HEK293 (cell line): ENCODE results near the gene NSMCE1.

Experiments used
- CTCF ChIA-PET: fragments of 350-600 bp; formaldehyde crosslinking; extraction: SDS; loops from one replicate; lab custom pipeline; 2021; ENCODE audit warnings: antibody characterized with exemption; lab: Yijun Ruan, JAX
- POLR2A ChIA-PET: fragments of 300-600 bp; formaldehyde crosslinking; extraction: SDS; loops from one replicate; lab custom pipeline; 2020; ENCODE audit warnings: antibody characterized with exemption, inconsistent platforms; lab: Yijun Ruan, JAX
- H3K27ac ChIP-seq: fragments of 200-500 bp; sonication (Bioruptor generic); 2 replicates; pipeline ENCODE4 v1.5.1; 2014; ENCODE audit warnings: low read depth, low read length, control low read depth, inconsistent platforms; ENCODE audit errors: extremely low read depth
- H3K36me3 ChIP-seq, 2 experiments: fragments of 200-500 bp in 1 of 2; sonication (Bioruptor generic) in 1 of 2; 1 replicate in 1 of 2; 2 replicates in 1 of 2; pipeline ENCODE4 v1.5.1; 2014 to 2017; ENCODE audit warnings: inconsistent platforms in 2 of 2, low read length in 2 of 2; ENCODE audit not compliant: control insufficient read depth in 2 of 2, insufficient read depth in 1 of 2
- H3K4me1 ChIP-seq: fragments of 200-500 bp; sonication (Bioruptor generic); 2 replicates; pipeline ENCODE4 v1.5.1; 2014; ENCODE audit warnings: mild to moderate bottlenecking, low read length, inconsistent platforms; ENCODE audit not compliant: control insufficient read depth, insufficient read depth
- H3K4me3 ChIP-seq: 2 replicates; pipeline ENCODE4 v1.5.1; 2011; ENCODE audit warnings: low read depth, mild to moderate bottlenecking, control low read depth, low read length, moderate library complexity
- H3K9me3 ChIP-seq: fragments of 200-500 bp; sonication (Bioruptor generic); 2 replicates; pipeline ENCODE4 v1.5.1; 2014; ENCODE audit warnings: low read depth, low read length, inconsistent platforms; ENCODE audit not compliant: control insufficient read depth, insufficient read depth
- GFI1B ChIP-seq: fragments of 450-650 bp; formaldehyde crosslinking; IDR thresholded peaks from 2 replicates; pipeline ENCODE4 v1.5.1; 2016; ENCODE audit warnings: missing biosample characterization, missing genetic modification characterization
- GLI2 ChIP-seq: fragments of 450-650 bp; formaldehyde crosslinking; IDR thresholded peaks from 2 replicates; pipeline ENCODE4; 2017; ENCODE audit warnings: missing biosample characterization, missing genetic modification characterization, low read depth, borderline replicate concordance
- KLF8 ChIP-seq: fragments of 450-650 bp; formaldehyde crosslinking; IDR thresholded peaks from 2 replicates; pipeline ENCODE4 v1.5.1; 2016; ENCODE audit warnings: missing biosample characterization, missing genetic modification characterization
- MEIS1 ChIP-seq: sonication (generic); formaldehyde crosslinking; IDR thresholded peaks from 2 replicates; pipeline ENCODE4 v1.8.1; 2022; ENCODE audit warnings: missing genetic modification reagents, mild to moderate bottlenecking, borderline replicate concordance
- OVOL3 ChIP-seq: fragments of 450-650 bp; formaldehyde crosslinking; IDR thresholded peaks from 2 replicates; pipeline ENCODE4 v1.5.1; 2016; ENCODE audit warnings: missing biosample characterization, missing genetic modification characterization
- REPIN1 ChIP-seq: fragments of 450-650 bp; formaldehyde crosslinking; IDR thresholded peaks from 2 replicates; pipeline ENCODE4 v1.5.1; 2017; ENCODE audit warnings: missing biosample characterization, missing genetic modification characterization, low read depth
- SP3 ChIP-seq: fragments of 450-650 bp; formaldehyde crosslinking; IDR thresholded peaks from 2 replicates; pipeline ENCODE4 v1.5.1; 2016; ENCODE audit warnings: missing biosample characterization, missing genetic modification characterization
- ZBTB48 ChIP-seq: fragments of 450-650 bp; formaldehyde crosslinking; IDR thresholded peaks from 2 replicates; pipeline ENCODE4 v1.5.1; 2016; ENCODE audit warnings: missing biosample characterization, missing genetic modification characterization
- ZNF121 ChIP-seq: fragments of 450-650 bp; formaldehyde crosslinking; IDR thresholded peaks from 2 replicates; pipeline ENCODE4 v1.5.1; 2016; ENCODE audit warnings: missing biosample characterization, missing genetic modification characterization
- ZNF146 ChIP-seq: fragments of 450-650 bp; formaldehyde crosslinking; IDR thresholded peaks from 2 replicates; pipeline ENCODE4 v1.5.1; 2016; ENCODE audit warnings: missing biosample characterization, missing genetic modification characterization
- ZNF324 ChIP-seq: fragments of 450-650 bp; formaldehyde crosslinking; IDR thresholded peaks from 2 replicates; pipeline ENCODE4 v1.5.1; 2016; ENCODE audit warnings: missing biosample characterization, missing genetic modification characterization
- ZNF426 ChIP-seq: fragments of 450-650 bp; formaldehyde crosslinking; IDR thresholded peaks from 2 replicates; pipeline ENCODE4 v1.5.1; 2017; ENCODE audit warnings: missing biosample characterization, missing genetic modification characterization, mild to moderate bottlenecking, inconsistent platforms, moderate library complexity
- ZNF501 ChIP-seq: fragments of 450-650 bp; formaldehyde crosslinking; IDR thresholded peaks from 2 replicates; pipeline ENCODE4 v1.5.1; 2016; ENCODE audit warnings: missing biosample characterization, missing genetic modification characterization
- ZNF510 ChIP-seq: fragments of 450-650 bp; formaldehyde crosslinking; IDR thresholded peaks from 2 replicates; pipeline ENCODE4 v1.5.1; 2018; ENCODE audit warnings: mild to moderate bottlenecking, missing genetic modification characterization, missing biosample characterization; ENCODE audit not compliant: insufficient replicate concordance
- ZNF530 ChIP-seq: fragments of 450-650 bp; formaldehyde crosslinking; IDR thresholded peaks from 2 replicates; pipeline ENCODE4 v1.5.1; 2016; ENCODE audit warnings: low read depth, missing biosample characterization, missing genetic modification characterization
- ZNF596 ChIP-seq: fragments of 450-650 bp; IDR thresholded peaks from 2 replicates; pipeline ENCODE4 v1.5.0; 2018; ENCODE audit warnings: missing biosample characterization, mild to moderate bottlenecking, missing genetic modification characterization, moderate library complexity
- ZNF600 ChIP-seq: fragments of 450-650 bp; formaldehyde crosslinking; IDR thresholded peaks from 2 replicates; pipeline ENCODE4 v1.5.1; 2016; ENCODE audit warnings: missing biosample characterization, missing genetic modification characterization
- ZNF654 ChIP-seq: fragments of 450-650 bp; formaldehyde crosslinking; IDR thresholded peaks from 2 replicates; pipeline ENCODE4 v1.5.1; 2016; ENCODE audit warnings: low read depth, missing biosample characterization, missing genetic modification characterization
- ZNF660 ChIP-seq: fragments of 450-650 bp; IDR thresholded peaks from 2 replicates; pipeline ENCODE4 v1.5.1; 2018; ENCODE audit warnings: missing biosample characterization, mild to moderate bottlenecking, missing genetic modification characterization
- ZNF747 ChIP-seq: fragments of 450-650 bp; formaldehyde crosslinking; IDR thresholded peaks from 2 replicates; pipeline ENCODE4 v1.5.1; 2016; ENCODE audit warnings: missing biosample characterization, missing genetic modification characterization
- TF ChIP-seq, protein P1 (sequence below): fragments of 450-650 bp; formaldehyde crosslinking; IDR thresholded peaks from 2 replicates; pipeline ENCODE4 v1.5.1; 2016; ENCODE audit warnings: missing biosample characterization, missing genetic modification characterization
- TF ChIP-seq, protein P2 (sequence below): fragments of 450-650 bp; formaldehyde crosslinking; IDR thresholded peaks from 2 replicates; pipeline ENCODE4 v1.5.1; 2016; ENCODE audit warnings: missing biosample characterization, missing genetic modification characterization

Gene NSMCE1

DNA sequence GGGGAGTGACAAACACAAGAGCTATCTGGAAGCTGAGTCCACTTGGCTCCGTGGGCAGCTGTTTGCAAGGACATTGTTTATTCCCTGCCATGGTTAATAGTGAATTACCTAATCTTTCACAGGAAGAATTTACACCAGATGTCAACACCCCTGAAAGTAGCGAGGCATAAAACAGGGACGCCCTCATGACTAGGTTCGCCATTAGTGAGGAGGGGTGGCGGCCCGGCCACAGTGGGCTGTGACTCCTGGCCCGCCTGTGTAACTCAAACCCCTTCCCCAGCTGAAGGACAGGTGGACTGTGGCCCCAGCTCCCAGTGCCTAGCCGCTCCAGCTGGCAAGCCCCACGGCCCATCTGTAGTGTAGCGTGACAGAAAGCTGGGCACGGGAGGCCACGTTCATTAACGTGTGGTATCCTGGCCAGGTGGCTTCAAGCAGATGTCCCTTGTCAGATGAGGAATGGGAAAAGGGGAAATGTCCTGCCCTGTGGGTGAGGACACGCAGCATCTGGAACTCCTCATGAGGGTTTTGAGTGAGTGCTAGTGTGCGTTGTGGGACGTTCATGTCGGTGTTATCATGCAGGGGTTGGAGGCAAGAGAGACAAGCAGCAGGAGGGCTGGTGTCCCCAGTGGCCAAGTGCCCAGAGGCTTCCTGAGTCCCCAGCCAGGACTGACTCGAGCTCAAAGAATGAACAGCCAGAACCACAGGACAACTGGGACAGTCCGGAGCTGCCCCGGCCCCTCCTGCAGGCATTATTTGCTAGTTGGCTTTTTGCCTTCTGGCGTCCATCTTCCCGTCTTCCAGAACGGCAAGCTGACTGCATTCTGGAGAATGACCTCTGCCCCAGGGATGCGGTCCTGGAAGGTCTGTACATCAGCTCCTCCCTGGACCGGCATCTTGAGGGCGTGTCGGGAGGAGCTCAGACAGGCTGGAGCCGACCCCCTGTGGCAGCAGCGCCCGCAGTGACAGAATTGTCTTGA lies 46.0 kb downstream of the NSMCE1 start (continued):
- TF ChIP-seq, protein P1, sequence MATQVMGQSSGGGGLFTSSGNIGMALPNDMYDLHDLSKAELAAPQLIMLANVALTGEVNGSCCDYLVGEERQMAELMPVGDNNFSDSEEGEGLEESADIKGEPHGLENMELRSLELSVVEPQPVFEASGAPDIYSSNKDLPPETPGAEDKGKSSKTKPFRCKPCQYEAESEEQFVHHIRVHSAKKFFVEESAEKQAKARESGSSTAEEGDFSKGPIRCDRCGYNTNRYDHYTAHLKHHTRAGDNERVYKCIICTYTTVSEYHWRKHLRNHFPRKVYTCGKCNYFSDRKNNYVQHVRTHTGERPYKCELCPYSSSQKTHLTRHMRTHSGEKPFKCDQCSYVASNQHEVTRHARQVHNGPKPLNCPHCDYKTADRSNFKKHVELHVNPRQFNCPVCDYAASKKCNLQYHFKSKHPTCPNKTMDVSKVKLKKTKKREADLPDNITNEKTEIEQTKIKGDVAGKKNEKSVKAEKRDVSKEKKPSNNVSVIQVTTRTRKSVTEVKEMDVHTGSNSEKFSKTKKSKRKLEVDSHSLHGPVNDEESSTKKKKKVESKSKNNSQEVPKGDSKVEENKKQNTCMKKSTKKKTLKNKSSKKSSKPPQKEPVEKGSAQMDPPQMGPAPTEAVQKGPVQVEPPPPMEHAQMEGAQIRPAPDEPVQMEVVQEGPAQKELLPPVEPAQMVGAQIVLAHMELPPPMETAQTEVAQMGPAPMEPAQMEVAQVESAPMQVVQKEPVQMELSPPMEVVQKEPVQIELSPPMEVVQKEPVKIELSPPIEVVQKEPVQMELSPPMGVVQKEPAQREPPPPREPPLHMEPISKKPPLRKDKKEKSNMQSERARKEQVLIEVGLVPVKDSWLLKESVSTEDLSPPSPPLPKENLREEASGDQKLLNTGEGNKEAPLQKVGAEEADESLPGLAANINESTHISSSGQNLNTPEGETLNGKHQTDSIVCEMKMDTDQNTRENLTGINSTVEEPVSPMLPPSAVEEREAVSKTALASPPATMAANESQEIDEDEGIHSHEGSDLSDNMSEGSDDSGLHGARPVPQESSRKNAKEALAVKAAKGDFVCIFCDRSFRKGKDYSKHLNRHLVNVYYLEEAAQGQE (tag by site-specific recombination) = no peak
- TF ChIP-seq ZNF501 (tag by site-specific recombination) (no peak), ZNF324 (tag by site-specific recombination) (no peak), ZNF600 (tag by site-specific recombination) (0 out of 2 replicates have a peak, but pooled peaks have one; percentile 37), REPIN1 (tag by site-specific recombination) (no peak), ZBTB48 (tag by site-specific recombination) (no peak)

DNA sequence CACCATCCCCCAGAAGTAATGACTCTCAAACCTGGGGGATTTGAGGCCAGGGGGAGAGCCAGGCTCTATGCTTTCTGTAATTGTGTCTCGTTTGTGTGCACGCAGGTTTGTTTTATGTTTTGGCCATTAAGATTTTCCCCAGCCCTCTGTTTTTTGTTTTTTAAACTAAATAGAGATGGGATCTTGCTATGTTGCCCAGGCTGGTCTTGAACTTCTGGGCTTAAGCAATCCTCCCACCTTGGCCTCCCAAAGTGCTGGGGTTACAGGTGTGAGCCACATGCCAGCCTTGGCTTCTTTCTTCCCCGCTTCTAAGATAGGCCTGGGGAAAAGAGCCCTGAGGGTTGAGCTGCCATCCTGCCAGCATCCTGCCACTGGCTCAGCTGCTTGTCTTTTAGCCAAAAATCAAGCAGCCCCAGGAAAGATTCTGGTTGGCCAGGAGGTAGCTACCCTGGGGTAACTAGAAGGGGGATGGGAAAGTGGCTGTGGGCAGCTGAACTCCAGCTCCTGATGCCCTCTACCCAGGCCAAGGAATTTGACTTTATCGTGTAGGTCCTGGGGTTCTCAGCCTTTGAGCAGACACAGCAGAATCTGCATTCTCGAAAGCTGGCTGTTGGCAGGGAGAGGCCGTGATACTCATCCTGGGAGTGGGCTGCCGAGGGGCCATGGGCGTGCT lies 46.9 kb downstream of the NSMCE1 start:
- CTCF ChIA-PET = interaction anchor here (0.6 to 2.1 kb wide), 4 partner anchors 11 to 153 kb away, joined by 3 to 10 read pairs (median 4); no protein-coding TSS in a partner anchor

DNA sequence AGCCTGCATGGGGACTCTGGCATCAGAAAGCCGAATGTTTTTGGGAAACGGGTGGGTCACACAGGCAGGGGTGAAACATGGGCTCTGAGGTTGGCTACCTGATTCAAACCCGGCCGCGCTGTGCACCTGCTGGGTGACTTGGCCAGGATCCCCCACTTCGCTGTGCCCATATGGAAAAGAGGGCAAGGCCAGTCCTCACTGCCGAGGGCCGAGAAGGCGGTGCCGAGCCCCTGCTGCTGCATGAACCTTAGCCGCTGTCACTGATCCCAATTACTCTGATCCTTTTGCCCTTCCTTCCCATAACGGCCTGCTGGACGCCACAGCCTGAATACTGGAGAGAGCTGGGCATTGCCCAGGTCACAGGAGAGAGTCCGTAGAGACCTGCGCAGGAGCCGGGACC lies 47.6 kb downstream of the NSMCE1 start:
- TF ChIP-seq ZNF530 (tag by site-specific recombination) = no peak
- TF ChIP-seq, protein P2, sequence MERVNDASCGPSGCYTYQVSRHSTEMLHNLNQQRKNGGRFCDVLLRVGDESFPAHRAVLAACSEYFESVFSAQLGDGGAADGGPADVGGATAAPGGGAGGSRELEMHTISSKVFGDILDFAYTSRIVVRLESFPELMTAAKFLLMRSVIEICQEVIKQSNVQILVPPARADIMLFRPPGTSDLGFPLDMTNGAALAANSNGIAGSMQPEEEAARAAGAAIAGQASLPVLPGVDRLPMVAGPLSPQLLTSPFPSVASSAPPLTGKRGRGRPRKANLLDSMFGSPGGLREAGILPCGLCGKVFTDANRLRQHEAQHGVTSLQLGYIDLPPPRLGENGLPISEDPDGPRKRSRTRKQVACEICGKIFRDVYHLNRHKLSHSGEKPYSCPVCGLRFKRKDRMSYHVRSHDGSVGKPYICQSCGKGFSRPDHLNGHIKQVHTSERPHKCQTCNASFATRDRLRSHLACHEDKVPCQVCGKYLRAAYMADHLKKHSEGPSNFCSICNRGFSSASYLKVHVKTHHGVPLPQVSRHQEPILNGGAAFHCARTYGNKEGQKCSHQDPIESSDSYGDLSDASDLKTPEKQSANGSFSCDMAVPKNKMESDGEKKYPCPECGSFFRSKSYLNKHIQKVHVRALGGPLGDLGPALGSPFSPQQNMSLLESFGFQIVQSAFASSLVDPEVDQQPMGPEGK (tag by site-specific recombination) = no peak
- TF ChIP-seq ZNF654 (tag by site-specific recombination) = no peak
- no peak for TF ChIP-seq ZNF426
- no peak for TF ChIP-seq SP3 (tag by site-specific recombination)
- no peak for TF ChIP-seq MEIS1
- no peak for TF ChIP-seq ZNF510 (tag by site-specific recombination)
- TF ChIP-seq ZNF660 (tag by site-specific recombination) = no peak
- TF ChIP-seq GFI1B (tag by site-specific recombination) = no peak
- no peak for TF ChIP-seq OVOL3 (tag by site-specific recombination)
- TF ChIP-seq GLI2 (tag by site-specific recombination) = no peak
- TF ChIP-seq KLF8 = no peak
- TF ChIP-seq ZNF596 = no peak
- POLR2A ChIA-PET = interaction anchor here (1.0 kb wide), 1 partner anchor 17 kb away, joined by 3 read pairs; the partner anchor contains the start of gene KDM8
- Histone ChIP-seq H3K9me3 (no peaks in the 10 kb centered on the region), H3K36me3 (peaks cover 0 to 28% of the 10 kb centered on the region in 2 experiments; a peak in 2 of 3 replicates), H3K4me3 (no peak overlapping the region), H3K27ac (no peak overlapping the region), H3K4me1 (no peaks in the 10 kb centered on the region)
- CTCF ChIA-PET = no interaction called here

More for the DNA sequence above, 46.9 kb downstream of the NSMCE1 start:
- POLR2A ChIA-PET = no interaction called here
- Histone ChIP-seq H3K4me3 (no peak overlapping the region), H3K36me3 (peaks cover 0 to 34% of the 10 kb centered on the region in 2 experiments; a peak in 2 of 3 replicates), H3K4me1 (no peaks in the 10 kb centered on the region), H3K9me3 (no peaks in the 10 kb centered on the region), H3K27ac (no peak overlapping the region)
- no peak for TF ChIP-seq ZNF747
- no peak for TF ChIP-seq ZNF146 (tag by site-specific recombination)
- TF ChIP-seq ZNF121 = peak; percentile 68; the same call in 1 of the 2 replicates
